Pancreas (tissue), 10 donors: Measurements from ENCODE around the gene CD74. TPM values are rescaled to one million over a fixed set of nuclear protein-coding genes. Genes with fewer than 3 reads are reported as not detected.

Source experiments
- ATAC-seq, 4 donors: fragments of 200-7000 bp; cut with Tn5 transposase; one replicate each; pipeline versions ENCODE4 v1.8.0 to v1.9.1; 2020; ENCODE audit warnings: mild to moderate bottlenecking in 4 of 4, moderate library complexity in 4 of 4
- DNase-seq, 6 donors: peaks; one replicate each; pipeline ENCODE4 v3.0.0-alpha.2; 2020
- FAIRE-seq: peaks from 2 replicates; lab custom pipeline; 2012; peaks lifted over from hg19 to GRCh38; lab: Jason Lieb, UNC
- H3K27ac ChIP-seq, 4 donors: fragments of 200-600 bp; sonication (generic); 1 replicate in 3 of 4; 2 replicates in 1 of 4; pipeline versions ENCODE4 v1.5.0 to v1.8.0; 2020
- H3K27me3 ChIP-seq, 4 donors: fragments of 200-600 bp; one replicate each; pipeline ENCODE4 v1.8.0; 2021
- H3K36me3 ChIP-seq, 3 donors: fragments of 200-600 bp; sonication (generic) in 1 of 3; one replicate each; pipeline versions ENCODE4 v1.5.0 to v1.8.0; 2020 to 2021
- H3K4me1 ChIP-seq, 3 donors: fragments of 200-600 bp; one replicate each; pipeline ENCODE4 v1.8.0; 2021
- H3K4me3 ChIP-seq, 4 donors: fragments of 200-600 bp; sonication (generic) in 2 of 4; one replicate each; pipeline versions ENCODE4 v1.5.0 to v1.8.0; 2020 to 2021
- H3K9me3 ChIP-seq, 4 donors: fragments of 200-600 bp; one replicate each; pipeline ENCODE4 v1.8.0; 2021
- CTCF ChIP-seq, 4 donors: fragments of 200-600 bp; sonication (generic) in 3 of 4; IDR thresholded peaks; one replicate each; pipeline versions ENCODE4 v1.5.0 to v1.8.0; 2021; ENCODE audit warnings: antibody characterized with exemption in 4 of 4
- WGBS, 2 donors: extraction: QIAGEN DNeasy Blood & Tissue Kit; methylation state at CpG; one replicate each; pipeline ENCODE4 v1.1.7; 2013; 5-methylcytosine and 5-hydroxymethylcytosine counted together
- intact Hi-C, 3 donors: fragments of 100-400 bp; cut with DNase I; formaldehyde crosslinking; loops; one replicate each; pipeline versions ENCODE4 v1.11.1 to v1.14.2; 2022
- polyA plus RNA-seq, 2 donors: library from polyadenylated mRNA; stranded (reverse); fragments of 200-250 nt; gene quantifications; one replicate each; pipeline ENCODE4 v1.2.3, GENCODE V29; 2013
- total RNA-seq, 6 donors: library from RNA; stranded (reverse); fragmentation: NEBNext Ultra II Directional in 4 of 6; extraction: Animal tissue kit (Norgen Biotek cat#: 25700) in 4 of 6; gene quantifications; one replicate each; pipeline versions ENCODE4 v1.2.1 to v1.2.4, GENCODE V29; 2021 to 2023
- donor health status: healthy with polysubstance abuse.
- donor health status: DM: no; HTN: no; CAD: no; lungs with moderate emphysema.
- donor health status: DM: no; HTN: no; CAD: no.
- donor health status: control.
- donor health status: control.
- donor health status: Bipolar disorder and iron deficiency.
- donor health status: DM: yes; HTN: yes; CAD: no.
- donor health status: DM: no; HTN: no; CAD: no.
- donor health status: DM: no; HTN: no; CAD: no.
- donor health status: DM: yes; HTN: yes; CAD: no.

Gene CD74
- 1,000 to 10,000 TPM in 1 of 6 donors, 100 to 1,000 TPM in 3, 10 to 100 TPM in 2; 67.2 to 1,206 (median 163) TPM for total RNA-seq
- 100 to 1,000 TPM; 138 to 141 TPM for polyA plus RNA-seq

DNA sequence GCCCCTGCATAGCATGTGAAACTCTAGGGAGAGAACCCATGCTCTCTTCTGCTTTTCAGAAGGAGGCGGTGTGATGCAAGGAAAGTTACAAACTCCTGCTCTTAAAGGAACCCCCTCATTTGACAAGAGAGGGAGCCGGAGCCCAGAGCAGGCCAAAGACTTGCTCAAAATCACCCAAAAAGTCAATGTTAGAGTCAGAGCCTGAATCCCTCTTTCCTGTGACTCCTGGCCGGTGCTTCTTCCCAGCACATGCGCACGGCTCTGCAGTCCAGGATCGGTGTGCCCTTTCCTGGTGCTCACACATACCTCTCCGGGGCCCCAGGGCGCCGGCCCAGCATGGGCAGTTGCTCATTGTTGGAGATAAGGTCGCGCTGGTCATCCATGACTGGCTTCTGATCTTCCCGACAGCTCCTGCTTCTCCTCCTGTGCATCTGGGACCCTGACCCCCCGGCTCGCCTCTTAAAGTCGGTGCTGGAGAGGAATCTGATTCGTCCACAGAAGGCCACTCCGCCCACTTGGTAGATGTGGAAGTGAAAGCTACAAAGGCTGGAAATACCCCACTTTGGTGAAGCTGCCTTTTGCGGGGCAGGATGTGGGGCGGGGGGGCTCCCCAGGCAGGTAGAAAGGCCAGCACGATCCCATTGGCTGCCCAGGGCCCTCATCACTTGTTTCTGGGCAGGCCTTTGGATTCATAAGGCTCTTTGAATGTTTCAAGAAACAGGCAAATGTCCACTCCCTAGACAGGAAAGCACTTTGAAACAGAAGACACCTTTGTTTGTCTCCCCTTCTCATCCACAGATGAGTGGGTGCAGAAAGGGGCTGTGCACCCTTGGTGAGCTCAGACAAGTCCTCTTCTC lies at the start of gene CD74:
TSS of gene CD74 (minus strand) at position 592 of the 857 bp plus-strand sequence. CDS start at position 431, 161 bp downstream.
- Histone ChIP-seq H3K36me3 (no peaks in the 10 kb centered on the region), H3K27ac (peak within 1 kb of the TSS; percentile 49 to 94 (median 82)), H3K4me3 (peak within 1 kb of the TSS; percentile 18 to 47 (median 32)), H3K4me1 (peaks cover 0 to 6% (median 0%) of the 10 kb centered on the region in 3 donors), H3K9me3 (no peaks in the 10 kb centered on the region), H3K27me3 (no peaks in the 10 kb centered on the region)
- ATAC-seq (peak; percentile 48 to 77 (median 72)), FAIRE-seq (no peak), DNase-seq (peak; percentile 59 to 87 (median 64))
- intact Hi-C loops = no loop called here
- WGBS, 2 donors = 36% methylated on average over 20 of the region's 20 CpGs
- TF ChIP-seq CTCF (IDR thresholded peaks at IDR 0.05) = no peak

DNA sequence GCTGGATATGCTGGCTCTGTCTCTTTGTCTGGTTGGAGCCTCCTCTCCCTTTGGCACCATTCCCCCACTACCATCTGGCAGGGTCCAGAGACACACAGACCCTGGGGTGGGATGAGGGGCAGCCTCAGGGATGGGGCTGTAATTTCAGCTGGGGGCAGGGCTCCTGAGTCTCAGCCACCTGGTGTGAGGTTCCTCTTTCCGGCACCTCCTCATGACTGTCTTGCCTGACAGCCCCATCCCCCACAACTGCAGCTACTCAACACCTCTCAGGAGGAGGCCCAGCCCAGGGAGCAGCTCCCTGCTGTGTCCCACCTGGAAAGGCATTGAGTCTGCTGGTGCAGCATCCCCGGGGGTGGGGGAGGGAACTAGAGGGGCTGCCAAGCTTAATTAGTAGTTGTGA lies 48.5 kb upstream of the CD74 start:
- no peak for TF ChIP-seq CTCF (IDR thresholded peaks at IDR 0.05)
- H3K27me3 ChIP-seq = no peaks in the 10 kb centered on the region
- FAIRE-seq = no peak
- H3K27ac ChIP-seq = no peak overlapping the region
- intact Hi-C loops = loop anchor here in 2 of 3 donors (5.0 kb wide), 2 partner anchors 61 to 81 kb away; no protein-coding TSS in a partner anchor
- ATAC-seq = no peak
- H3K36me3 ChIP-seq = no peaks in the 10 kb centered on the region
- no peaks in the 10 kb centered on the region for H3K4me1 ChIP-seq
- peak in 1 of 6 donors; percentile 29 for DNase-seq
- no peaks in the 10 kb centered on the region for H3K9me3 ChIP-seq
- H3K4me3 ChIP-seq = no peak overlapping the region
- 55 to 59% methylated on average over 2 of the region's 2 CpGs for WGBS, 2 donors

DNA sequence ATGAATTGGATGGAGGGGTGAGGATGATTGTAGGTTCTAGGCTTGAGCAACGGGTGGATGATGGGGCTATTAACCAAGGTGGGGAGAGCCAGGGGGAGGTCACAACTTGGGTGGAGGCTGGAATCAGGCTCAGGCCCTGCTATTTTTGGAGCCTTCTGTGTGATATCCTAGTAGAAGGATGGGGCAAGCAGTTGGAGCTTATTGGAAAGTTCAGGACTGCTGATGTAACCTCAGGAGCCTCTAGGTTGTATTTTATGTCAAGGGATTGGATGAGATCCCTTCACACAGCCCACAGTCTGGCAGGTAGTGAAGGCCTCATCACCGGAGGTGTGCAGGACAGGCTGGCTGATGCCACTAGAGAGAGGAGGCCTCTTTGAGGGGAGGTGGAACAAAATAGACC lies 48.1 kb upstream of the CD74 start:
- Histone ChIP-seq H3K36me3 (no peaks in the 10 kb centered on the region), H3K27ac (no peak overlapping the region), H3K4me1 (no peaks in the 10 kb centered on the region), H3K4me3 (no peak overlapping the region), H3K9me3 (no peaks in the 10 kb centered on the region), H3K27me3 (no peaks in the 10 kb centered on the region)
- WGBS, 2 donors = 63 to 75% methylated on average over 2 of the region's 2 CpGs
- FAIRE-seq (no peak), DNase-seq (no peak), ATAC-seq (no peak)
- no peak for TF ChIP-seq CTCF (IDR thresholded peaks at IDR 0.05)
- intact Hi-C loops = loop anchor here in 2 of 3 donors (5.0 kb wide), 2 partner anchors 62 to 82 kb away; no protein-coding TSS in a partner anchor

GRCh38 chr5:150458802-150459557 lies 46.3 kb upstream of the CD74 start:
- Histone ChIP-seq H3K9me3 (no peaks in the 10 kb centered on the region), H3K4me1 (no peaks in the 10 kb centered on the region), H3K4me3 (peak overlapping the region in 1 of 4 donors; percentile 27), H3K27ac (no peak overlapping the region), H3K27me3 (no peaks in the 10 kb centered on the region), H3K36me3 (no peaks in the 10 kb centered on the region)
- peak; percentile 61 to 95 (median 86) for DNase-seq
- peak; percentile 97 to 99 (median 98) for ATAC-seq
- TF ChIP-seq CTCF (IDR thresholded peaks at IDR 0.05) = peak; percentile 69 to 85 (median 72)
- intact Hi-C loops = loop anchor here in 1 of 3 donors (5.0 to 10.0 kb wide), 2 partner anchors 78 to 386 kb away; partner anchors contain the start of gene IRGM
- FAIRE-seq = no peak
- WGBS, 2 donors = 18 to 20% methylated on average over 33 to 36 of the region's 36 CpGs
